Measurements from ENCODE around the gene BAIAP2L2.

Gene BAIAP2L2

GRCh38 chr22:38068641-38069371 lies 41.7 kb downstream of the BAIAP2L2 start:
- DNase-seq (ENCODE audit: low read depth in 2 of 2) = no peak

- DNase-seq (ENCODE audit: low read depth in 2 of 2) = no peak
Observed at GRCh38 chr22:38067761-38068360, 42.6 kb downstream of the BAIAP2L2 start.

- DNase-seq (ENCODE audit: low read depth in 2 of 2) = no peak
Observed at GRCh38 chr22:38067028-38067415, 43.5 kb downstream of the BAIAP2L2 start.

GRCh38 chr22:38066381-38067027 lies 44.0 kb downstream of the BAIAP2L2 start:
- no peak for DNase-seq (ENCODE audit: low read depth in 2 of 2)

- no peak for DNase-seq (ENCODE audit: low read depth in 2 of 2)
Observed at GRCh38 chr22:38065539-38065938, 44.9 kb downstream of the BAIAP2L2 start.

- DNase-seq (ENCODE audit: low read depth in 2 of 2) = no peak
Observed at GRCh38 chr22:38062791-38063190, 47.7 kb downstream of the BAIAP2L2 start.

- peak; percentile 79 for DNase-seq (ENCODE audit: low read depth in 2 of 2)
Observed at GRCh38 chr22:38056969-38057891, 53.3 kb downstream of the BAIAP2L2 start, which contains the start of gene PICK1. Gene PICK1, plus strand, starts transcription at chr22:38057404. Its CDS starts 406 bp downstream, at chr22:38057810.

- peak; percentile 60 to 61 for DNase-seq (ENCODE audit: low read depth in 2 of 2)
Observed at GRCh38 chr22:38051900-38052862, 58.3 kb downstream of the BAIAP2L2 start.

- DNase-seq (ENCODE audit: low read depth in 2 of 2) = no peak
Observed at GRCh38 chr22:38051261-38051660, 59.2 kb downstream of the BAIAP2L2 start.

- no peak for DNase-seq (ENCODE audit: low read depth in 2 of 2)
Observed at GRCh38 chr22:38050720-38051119, 59.8 kb downstream of the BAIAP2L2 start.

GRCh38 chr22:38049812-38050619 lies 60.5 kb downstream of the BAIAP2L2 start:
- no peak for DNase-seq (ENCODE audit: low read depth in 2 of 2)

GRCh38 chr22:38046070-38046748 lies 64.3 kb downstream of the BAIAP2L2 start:
- no peak for DNase-seq (ENCODE audit: low read depth in 2 of 2)

- no peak for DNase-seq (ENCODE audit: low read depth in 2 of 2)
Observed at GRCh38 chr22:38043151-38044039, 67.1 kb downstream of the BAIAP2L2 start.

- DNase-seq (ENCODE audit: low read depth in 2 of 2) = no peak
Observed at GRCh38 chr22:38042488-38042790, 68.0 kb downstream of the BAIAP2L2 start.

GRCh38 chr22:38041760-38042487 lies 68.6 kb downstream of the BAIAP2L2 start:
- DNase-seq (ENCODE audit: low read depth in 2 of 2) = no peak

- no peak for DNase-seq (ENCODE audit: low read depth in 2 of 2)
Observed at GRCh38 chr22:38040953-38041759, 69.3 kb downstream of the BAIAP2L2 start.

Measured in stimulated activated CD4-positive, alpha-beta T cell treated with anti-CD3 and anti-CD28 coated beads, Interleukin-15, amount 100 ng/mL, for 48 hours (primary cell).